Psoas muscle (tissue), 8 donors: ENCODE results near the gene CISH. TPM values are rescaled to one million over a fixed set of nuclear protein-coding genes. Genes with fewer than 3 reads are reported as not detected.

Source experiments
- ATAC-seq, 4 donors: fragments of 200-7000 bp; cut with Tn5 transposase; one replicate each; pipeline ENCODE4 v1.9.1; 2020; ENCODE audit warnings: moderate library complexity in 3 of 4, mild to moderate bottlenecking in 2 of 4
- DNase-seq, 2 donors: peaks; one replicate each; pipeline ENCODE4 v3.0.0-alpha.2; 2020
- H3K27ac ChIP-seq: fragments of 200-600 bp; one replicate; pipeline ENCODE4 v1.8.0; 2022
- H3K27me3 ChIP-seq, 3 donors: fragments of 200-600 bp in 1 of 3; one replicate each; pipeline versions ENCODE4 v1.6.1 to v1.8.0; 2013 to 2022; ENCODE audit warnings: low read length in 2 of 3, mild to moderate bottlenecking in 2 of 3, moderate library complexity in 1 of 3; ENCODE audit not compliant: insufficient read depth in 3 of 3
- H3K36me3 ChIP-seq, 2 donors: fragments of 200-600 bp in 1 of 2; one replicate each; pipeline versions ENCODE4 v1.6.1 to v1.8.0; 2013 to 2022; ENCODE audit warnings: low read depth in 1 of 2, mild to moderate bottlenecking in 1 of 2, moderate library complexity in 1 of 2; ENCODE audit not compliant: insufficient read depth in 1 of 2
- H3K4me1 ChIP-seq: fragments of 200-600 bp; one replicate; pipeline ENCODE4 v1.8.0; 2022
- H3K4me3 ChIP-seq: fragments of 200-600 bp; one replicate; pipeline ENCODE4 v1.8.0; 2022; ENCODE audit warnings: mild to moderate bottlenecking
- H3K9me3 ChIP-seq: fragments of 200-600 bp; one replicate; pipeline ENCODE4 v1.8.0; 2022
- CTCF ChIP-seq: fragments of 200-600 bp; IDR thresholded peaks from one replicate; pipeline ENCODE4 v1.8.0; 2022; ENCODE audit warnings: antibody characterized with exemption
- WGBS, 3 donors: extraction: QIAGEN DNeasy Blood & Tissue Kit; methylation state at CpG; one replicate each; pipeline versions ENCODE4 v1.1.6 to v1.1.7; 2013; 5-methylcytosine and 5-hydroxymethylcytosine counted together
- intact Hi-C, 2 donors: fragments of 100-400 bp; cut with DNase I; formaldehyde crosslinking; loops; one replicate each; pipeline versions ENCODE4 v1.11.0 to v1.14.2; 2022
- polyA plus RNA-seq, 3 donors: library from polyadenylated mRNA; stranded (reverse); fragments of 200-250 nt; gene quantifications; one replicate each; pipeline ENCODE4 v1.2.3, GENCODE V29; 2013
- total RNA-seq, 4 donors: library from RNA; stranded (reverse); fragmentation: NEBNext Ultra II Directional in 2 of 4; extraction: Animal tissue kit (Norgen Biotek cat#: 25700) in 2 of 4; gene quantifications; one replicate each; pipeline versions ENCODE4 v1.2.1 to v1.2.4, GENCODE V29; 2021 to 2023
- donor health status: healthy with polysubstance abuse.
- donor health status: DM: no; HTN: no; CAD: no; lungs with moderate emphysema.
- donor health status: Bipolar disorder and iron deficiency.
- donor health status: healthy.
- donor health status: DM: yes; HTN: yes; CAD: no.
- donor health status: DM: no; HTN: no; CAD: no.
- donor health status: DM: no; HTN: no; CAD: no.
- donor health status: DM: yes; HTN: yes; CAD: no.

CISH gene
- total and polyA plus RNA-seq, 7 donors: 12.8 to 75.1 (median 26.3) TPM

GRCh38 chr3:50607271-50608091 is 4.1 kb downstream of the CISH start:
- Histone ChIP-seq H3K27ac (peak overlapping the region; percentile 91), H3K4me3 (peak overlapping the region; percentile 89), H3K9me3 (no peaks in the 10 kb centered on the region), H3K4me1 (peaks cover 81% of the 10 kb centered on the region), H3K36me3 (peaks cover 15 to 33% of the 10 kb centered on the region in 2 donors), H3K27me3 (no peaks in the 10 kb centered on the region)
- TF ChIP-seq CTCF: no peak
- intact Hi-C loops: no loop called here
- WGBS, 3 donors: 50 to 71% (median 63%) methylated on average over 29 of the region's 29 CpGs
- ATAC-seq (no peak), DNase-seq (peak in 1 of 2 donors; percentile 67)

GRCh38 chr3:50606596-50606995 is 5.0 kb downstream of the CISH start:
- no peaks in the 10 kb centered on the region for H3K9me3 ChIP-seq
- intact Hi-C loops: no loop called here
- peaks cover 86% of the 10 kb centered on the region for H3K4me1 ChIP-seq
- H3K36me3 ChIP-seq: peaks cover 15 to 33% of the 10 kb centered on the region in 2 donors
- TF ChIP-seq CTCF: no peak
- DNase-seq: no peak
- peak overlapping the region; percentile 91 for H3K27ac ChIP-seq
- H3K27me3 ChIP-seq: no peaks in the 10 kb centered on the region
- WGBS, 3 donors: 63 to 72% (median 64%) methylated on average over 6 of the region's 6 CpGs
- peak overlapping the region; percentile 89 for H3K4me3 ChIP-seq
- ATAC-seq: no peak

GRCh38 chr3:50605901-50606326 is 5.7 kb downstream of the CISH start:
- Histone ChIP-seq H3K27me3 (no peaks in the 10 kb centered on the region), H3K4me3 (peak overlapping the region; percentile 89), H3K9me3 (no peaks in the 10 kb centered on the region), H3K36me3 (peaks cover 15 to 33% of the 10 kb centered on the region in 2 donors), H3K4me1 (peaks cover 89% of the 10 kb centered on the region), H3K27ac (peak overlapping the region; percentile 91)
- no peak for TF ChIP-seq CTCF
- ATAC-seq (peak; percentile 12 to 55 (median 34)), DNase-seq (peak in 1 of 2 donors; percentile 79)
- 31 to 69% (median 33%) methylated on average over 5 of the region's 5 CpGs for WGBS, 3 donors
- intact Hi-C loops: loop anchor here in 1 of 2 donors (2.0 kb wide), 1 partner anchor 23 kb away; no protein-coding TSS in a partner anchor

- intact Hi-C loops: loop anchor here in 1 of 2 donors (2.0 kb wide), 1 partner anchor 22 kb away; no protein-coding TSS in a partner anchor
- Histone ChIP-seq H3K9me3 (no peaks in the 10 kb centered on the region), H3K4me3 (peak overlapping the region; percentile 19), H3K4me1 (peaks cover 89% of the 10 kb centered on the region), H3K27me3 (no peaks in the 10 kb centered on the region), H3K27ac (peak overlapping the region; percentile 91), H3K36me3 (peaks cover 10 to 33% of the 10 kb centered on the region in 2 donors)
- ATAC-seq: peak; percentile 67 to 76 (median 72)
- 21 to 46% (median 28%) methylated on average over 13 to 14 of the region's 14 CpGs for WGBS, 3 donors
- DNase-seq: peak; percentile 84 to 96
- no peak for TF ChIP-seq CTCF
These were observed 6.7 kb downstream of the CISH start for GRCh38 chr3:50604628-50605588.
